Measurements from ENCODE around the gene NOS1AP. TPM values are rescaled to one million over a fixed set of nuclear protein-coding genes. Genes with fewer than 3 reads are reported as not detected.
"Not testable (repeated sequence)": the region's sequence is repeated elsewhere in the genome, so short reads cannot be mapped to it uniquely, and the experiment has no call there.

NOS1AP gene
- total RNA-seq, 1 experiment from 2014 or later = 0.98 TPM

GRCh38 chr1:162056579-162056978 lies 12.9 kb upstream of the NOS1AP start:
- DNase-seq (ENCODE audit: low read depth) = no peak

GRCh38 chr1:162059721-162060120 lies 9.8 kb upstream of the NOS1AP start:
- DNase-seq (ENCODE audit: low read depth) = no peak

- no peak for DNase-seq (ENCODE audit: low read depth)
Measured at GRCh38 chr1:162060314-162060713, 9.2 kb upstream of the NOS1AP start.

GRCh38 chr1:162062542-162063015 lies 6.9 kb upstream of the NOS1AP start:
- no peak for DNase-seq (ENCODE audit: low read depth)

- DNase-seq (ENCODE audit: low read depth) = no peak
Measured at GRCh38 chr1:162065016-162065415, 4.5 kb upstream of the NOS1AP start.

GRCh38 chr1:162066836-162067235 lies 2.7 kb upstream of the NOS1AP start:
- not testable (repeated sequence) for DNase-seq (ENCODE audit: low read depth)

GRCh38 chr1:162067466-162067865 lies 2.0 kb upstream of the NOS1AP start:
- DNase-seq (ENCODE audit: low read depth) = no peak

GRCh38 chr1:162068301-162068700 lies 1.2 kb upstream of the NOS1AP start:
- no peak for DNase-seq (ENCODE audit: low read depth)

- DNase-seq (ENCODE audit: low read depth) = no peak
Measured at GRCh38 chr1:162070094-162070748, 730 bp downstream of the NOS1AP start.

- no peak for DNase-seq (ENCODE audit: low read depth)
Measured at GRCh38 chr1:162070825-162071224, 1.3 kb downstream of the NOS1AP start.

- DNase-seq (ENCODE audit: low read depth) = no peak
Measured at GRCh38 chr1:162072740-162073139, 3.2 kb downstream of the NOS1AP start.

- peak; percentile 14 for DNase-seq (ENCODE audit: low read depth)
Measured at GRCh38 chr1:162074276-162075005, 5.0 kb downstream of the NOS1AP start.

GRCh38 chr1:162075862-162076261 lies 6.4 kb downstream of the NOS1AP start:
- no peak for DNase-seq (ENCODE audit: low read depth)

- no peak for DNase-seq (ENCODE audit: low read depth)
Measured at GRCh38 chr1:162077648-162078299, 8.3 kb downstream of the NOS1AP start.

GRCh38 chr1:162079030-162079429 lies 9.5 kb downstream of the NOS1AP start:
- no peak for DNase-seq (ENCODE audit: low read depth)

GRCh38 chr1:162080472-162081015 lies 11.1 kb downstream of the NOS1AP start:
- no peak for DNase-seq (ENCODE audit: low read depth)

- peak; percentile 22 for DNase-seq (ENCODE audit: low read depth)
Measured at GRCh38 chr1:162081316-162081715, 11.8 kb downstream of the NOS1AP start.

- DNase-seq (ENCODE audit: low read depth) = not testable (repeated sequence)
Measured at GRCh38 chr1:162082080-162082479, 12.6 kb downstream of the NOS1AP start.

- DNase-seq (ENCODE audit: low read depth) = no peak
Measured at GRCh38 chr1:162083273-162083672, 13.8 kb downstream of the NOS1AP start.

- no peak for DNase-seq (ENCODE audit: low read depth)
Measured at GRCh38 chr1:162085991-162086390, 16.5 kb downstream of the NOS1AP start.

GRCh38 chr1:162087111-162087510 lies 17.6 kb downstream of the NOS1AP start:
- peak; percentile 8 for DNase-seq (ENCODE audit: low read depth)

GRCh38 chr1:162087574-162087973 lies 18.1 kb downstream of the NOS1AP start:
- DNase-seq (ENCODE audit: low read depth) = no peak

All from LHCN-M2 (cell line).